ENCODE data around the gene CCDC12. TPM values are rescaled to one million over a fixed set of nuclear protein-coding genes. Genes with fewer than 3 reads are reported as not detected.

Gene CCDC12
- total RNA-seq, 4 donors from 2014 or later: 14.3 to 52.2 (median 42.0) TPM

DNA sequence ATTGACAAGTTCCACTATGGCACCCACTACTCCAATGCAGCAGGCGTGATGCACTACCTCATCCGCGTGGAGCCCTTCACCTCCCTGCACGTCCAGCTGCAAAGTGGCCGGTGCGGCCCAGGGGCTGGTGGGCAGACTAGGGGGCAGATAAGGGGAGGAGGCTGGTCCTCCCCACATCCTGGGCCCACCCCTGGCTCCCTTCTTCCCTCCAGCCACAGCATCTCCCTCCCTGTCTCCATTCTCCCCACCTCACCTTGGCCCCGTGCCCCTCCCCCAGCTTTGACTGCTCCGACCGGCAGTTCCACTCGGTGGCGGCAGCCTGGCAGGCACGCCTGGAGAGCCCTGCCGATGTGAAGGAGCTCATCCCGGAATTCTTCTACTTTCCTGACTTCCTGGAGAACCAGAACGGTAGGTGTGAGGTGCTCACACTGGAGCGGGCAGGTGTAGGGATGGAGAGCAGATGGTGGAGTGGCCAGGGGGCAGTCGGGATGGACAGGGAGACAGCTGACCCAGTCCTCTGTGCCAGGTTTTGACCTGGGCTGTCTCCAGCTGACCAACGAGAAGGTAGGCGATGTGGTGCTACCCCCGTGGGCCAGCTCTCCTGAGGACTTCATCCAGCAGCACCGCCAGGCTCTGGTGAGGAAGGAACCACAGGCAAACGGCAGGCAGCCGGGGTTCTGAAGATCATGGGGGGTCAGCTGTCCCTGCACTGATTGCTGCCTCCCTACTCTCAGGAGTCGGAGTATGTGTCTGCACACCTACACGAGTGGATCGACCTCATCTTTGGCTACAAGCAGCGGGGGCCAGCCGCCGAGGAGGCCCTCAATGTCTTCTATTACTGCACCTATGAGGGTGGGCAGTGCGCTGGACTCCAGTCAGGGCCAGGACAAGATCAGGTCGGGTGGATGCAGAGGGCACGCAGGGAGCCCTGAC, 28.9 kb upstream of the CCDC12 start:
- H3K9me3 ChIP-seq: no peaks in the 10 kb centered on the region
- H3K27me3 ChIP-seq: no peaks in the 10 kb centered on the region
- H3K36me3 ChIP-seq: peaks cover 0 to 62% of the 10 kb centered on the region in 2 donors
- peaks cover 0 to 17% (median 8%) of the 10 kb centered on the region in 3 donors for H3K4me1 ChIP-seq
- ATAC-seq: no peak
- TF ChIP-seq CTCF (IDR thresholded peaks at IDR 0.05) (no peak), POLR2A (IDR thresholded peaks at IDR 0.05) (no peak), POLR2AphosphoS5 (IDR thresholded peaks at IDR 0.05) (no peak), EP300 (IDR thresholded peaks at IDR 0.05) (no peak)
- H3K27ac ChIP-seq: no peak overlapping the region
- no peak overlapping the region for H3K4me3 ChIP-seq
- WGBS, 2 donors (ENCODE audit: low coverage in 1 of 2): 91% methylated on average over 6 of the region's 32 CpGs; no CpG with 5 or more reads in 1 of the 2 donors

DNA sequence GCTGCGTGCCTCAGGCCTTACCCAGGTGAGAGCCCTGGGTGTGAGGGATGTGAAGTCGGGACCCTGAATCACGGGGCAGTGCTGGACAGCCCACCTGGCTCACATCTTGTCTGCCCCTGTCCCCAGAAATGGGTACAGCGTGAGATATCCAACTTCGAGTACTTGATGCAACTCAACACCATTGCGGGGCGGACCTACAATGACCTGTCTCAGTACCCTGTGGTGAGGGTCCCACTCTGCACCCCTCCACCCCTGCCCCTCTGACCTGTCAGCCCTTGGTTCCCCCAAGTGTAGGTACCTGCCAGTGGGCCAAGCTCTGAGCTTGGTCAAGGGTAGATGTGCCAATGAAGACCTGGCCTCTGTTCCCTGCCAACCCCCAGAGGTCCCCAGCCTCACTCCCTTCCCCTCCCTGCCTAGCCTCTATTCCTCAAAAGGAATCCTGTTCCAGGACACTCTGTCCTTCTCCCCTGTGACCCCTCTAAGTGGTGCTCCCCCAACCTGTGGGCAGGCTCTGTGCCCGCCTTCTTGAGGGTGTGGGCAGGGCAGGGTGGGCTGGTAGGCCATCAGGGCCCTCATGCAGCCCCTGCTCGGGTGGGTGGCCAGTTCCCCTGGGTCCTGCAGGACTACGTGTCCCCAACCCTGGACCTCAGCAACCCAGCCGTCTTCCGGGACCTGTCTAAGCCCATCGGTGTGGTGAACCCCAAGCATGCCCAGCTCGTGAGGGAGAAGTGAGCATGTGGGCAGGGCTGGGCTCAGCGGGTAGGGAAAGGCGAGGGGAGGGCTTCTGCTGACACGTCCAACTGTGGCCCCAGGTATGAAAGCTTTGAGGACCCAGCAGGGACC, 28.0 kb upstream of the CCDC12 start:
- Histone ChIP-seq H3K27ac (no peak overlapping the region), H3K36me3 (peaks cover 0 to 71% of the 10 kb centered on the region in 2 donors), H3K9me3 (no peaks in the 10 kb centered on the region), H3K27me3 (no peaks in the 10 kb centered on the region), H3K4me1 (peaks cover 0 to 9% (median 0%) of the 10 kb centered on the region in 3 donors), H3K4me3 (no peak overlapping the region)
- no CpG with 5 or more reads among the region's 17 CpGs for WGBS, 2 donors (ENCODE audit: low coverage in 1 of 2)
- ATAC-seq: no peak
- TF ChIP-seq POLR2AphosphoS5 (IDR thresholded peaks at IDR 0.05): no peak

DNA sequence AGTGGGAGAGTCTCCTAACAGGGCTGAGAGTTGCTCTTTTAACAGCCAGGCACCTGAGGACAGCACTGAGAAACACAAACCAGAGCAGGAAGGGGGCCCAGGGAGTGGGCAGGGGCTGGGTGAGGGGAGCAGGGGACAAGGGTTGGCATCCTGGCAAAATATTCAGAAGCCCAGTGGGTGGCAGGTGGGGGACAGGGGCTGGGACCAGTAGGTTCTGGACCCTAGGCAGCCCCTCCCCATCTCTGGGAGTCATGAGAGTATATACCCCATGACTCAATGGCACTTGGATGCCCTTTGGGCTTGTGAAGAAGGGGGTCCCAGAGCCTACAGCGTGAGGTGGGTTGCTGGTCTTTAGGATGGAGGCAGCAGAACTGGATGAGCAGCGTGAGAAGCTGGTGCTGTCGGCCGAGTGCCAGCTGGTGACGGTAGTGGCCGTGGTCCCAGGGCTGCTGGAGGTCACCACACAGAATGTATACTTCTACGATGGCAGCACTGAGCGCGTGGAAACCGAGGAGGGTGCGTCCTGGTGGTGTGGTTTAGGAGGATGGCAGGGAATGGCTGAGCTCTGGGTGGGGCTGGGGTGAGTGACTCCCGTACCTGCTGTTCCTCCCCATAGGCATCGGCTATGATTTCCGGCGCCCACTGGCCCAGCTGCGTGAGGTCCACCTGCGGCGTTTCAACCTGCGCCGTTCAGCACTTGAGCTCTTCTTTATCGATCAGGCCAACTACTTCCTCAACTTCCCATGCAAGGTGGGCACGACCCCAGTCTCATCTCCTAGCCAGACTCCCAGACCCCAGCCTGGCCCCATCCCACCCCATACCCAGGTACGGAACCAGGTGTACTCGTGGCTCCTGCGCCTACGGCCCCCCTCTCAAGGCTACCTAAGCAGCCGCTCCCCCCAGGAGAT, 27.2 kb upstream of the CCDC12 start:
- ATAC-seq: no peak
- no peaks in the 10 kb centered on the region for H3K9me3 ChIP-seq
- 83 to 98% methylated on average over 9 to 17 of the region's 27 CpGs for whole genome bisulfite sequencing, 2 donors (ENCODE audit: low coverage in 1 of 2)

GRCh38 chr3:47003056-47003410, 26.5 kb upstream of the CCDC12 start:
- H3K27me3 ChIP-seq: no peaks in the 10 kb centered on the region
- H3K9me3 ChIP-seq: no peaks in the 10 kb centered on the region
- peaks cover 0 to 8% (median 0%) of the 10 kb centered on the region in 3 donors for H3K4me1 ChIP-seq
- H3K4me3 ChIP-seq: no peak overlapping the region
- H3K27ac ChIP-seq: no peak overlapping the region
- peaks cover 0 to 86% of the 10 kb centered on the region in 2 donors for H3K36me3 ChIP-seq
- no peak for ATAC-seq
- no peak for TF ChIP-seq CTCF (IDR thresholded peaks at IDR 0.05)
- no peak for TF ChIP-seq POLR2AphosphoS5 (IDR thresholded peaks at IDR 0.05)
- TF ChIP-seq POLR2A (IDR thresholded peaks at IDR 0.05): no peak
- no peak for TF ChIP-seq EP300 (IDR thresholded peaks at IDR 0.05)
- WGBS, 2 donors (ENCODE audit: low coverage in 1 of 2): 76% methylated on average over 4 of the region's 10 CpGs; no CpG with 5 or more reads in 1 of the 2 donors

More for the DNA sequence above, 27.2 kb upstream of the CCDC12 start:
- TF ChIP-seq POLR2AphosphoS5 (IDR thresholded peaks at IDR 0.05) (no peak), EP300 (IDR thresholded peaks at IDR 0.05) (no peak), POLR2A (IDR thresholded peaks at IDR 0.05) (no peak), CTCF (IDR thresholded peaks at IDR 0.05) (no peak)
- H3K4me1 ChIP-seq: peaks cover 0 to 5% (median 0%) of the 10 kb centered on the region in 3 donors
- peaks cover 0 to 79% of the 10 kb centered on the region in 2 donors for H3K36me3 ChIP-seq
- H3K27me3 ChIP-seq: no peaks in the 10 kb centered on the region
- H3K27ac ChIP-seq: no peak overlapping the region
- no peak overlapping the region for H3K4me3 ChIP-seq

Measured in gastroesophageal sphincter (tissue), 4 donors.